GM18502 (cell line): ENCODE data around the gene PGF.

Experiments used
- ATAC-seq: cut with Tn5 transposase; IDR thresholded peaks from one replicate; pipeline ENCODE4 v1.9.1; 2021; ENCODE audit warnings: mild to moderate bottlenecking; ENCODE audit not compliant: unreplicated experiment, poor library complexity

The PGF gene

DNA sequence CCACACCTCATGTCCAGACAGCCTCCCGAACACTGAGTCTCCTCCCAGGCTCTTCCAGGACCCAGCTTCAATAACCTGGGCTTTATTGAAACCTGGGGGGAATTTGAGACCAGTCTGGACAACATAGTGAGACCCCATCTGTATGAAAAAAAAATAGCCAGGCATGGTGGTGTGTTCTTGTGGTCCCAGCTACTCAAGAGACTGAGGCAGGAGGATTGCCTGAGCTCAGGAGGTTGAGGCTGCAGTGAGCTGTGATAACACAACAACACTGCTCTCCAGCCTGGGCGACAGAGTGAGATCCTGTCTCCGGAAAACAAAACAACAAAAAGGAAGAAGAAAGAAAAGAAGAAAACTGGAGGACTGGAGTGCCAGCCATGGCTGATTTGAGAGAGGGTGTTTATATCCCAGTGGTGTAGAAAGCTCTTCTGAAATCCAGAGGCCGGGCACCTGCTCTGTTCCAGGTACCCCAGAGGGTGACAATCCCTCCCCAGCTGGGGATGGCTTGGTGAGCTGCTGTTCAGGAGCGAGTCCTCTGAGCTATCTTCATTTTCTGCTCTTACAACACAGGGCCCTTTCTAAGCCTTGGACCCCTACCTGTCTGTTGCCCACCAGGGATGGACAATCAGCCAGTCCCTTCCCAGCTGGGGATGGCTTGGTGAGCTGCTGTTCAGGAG lies 6.0 kb upstream of the PGF start:
- ATAC-seq: no peak

DNA sequence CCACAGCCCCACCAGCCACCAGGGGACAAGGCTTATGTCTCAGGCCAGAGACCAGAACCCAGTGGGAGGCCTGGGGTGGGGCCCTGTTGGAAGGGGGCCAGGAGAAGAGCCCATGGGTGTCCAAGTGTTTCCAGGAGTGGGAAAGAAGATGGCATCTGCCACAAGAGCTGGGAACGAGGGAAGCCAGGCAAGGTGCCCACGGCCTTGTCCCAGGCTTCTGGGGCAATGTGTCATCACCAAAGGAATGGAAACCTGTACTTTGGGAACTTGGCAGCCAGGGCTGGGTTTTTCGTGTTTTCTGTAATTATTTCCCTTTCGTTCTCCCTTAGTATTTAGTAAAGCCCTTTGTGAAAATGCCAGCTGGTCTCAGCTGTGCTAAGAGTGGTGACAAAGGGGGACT lies 5.3 kb upstream of the PGF start:
- ATAC-seq: no peak

DNA sequence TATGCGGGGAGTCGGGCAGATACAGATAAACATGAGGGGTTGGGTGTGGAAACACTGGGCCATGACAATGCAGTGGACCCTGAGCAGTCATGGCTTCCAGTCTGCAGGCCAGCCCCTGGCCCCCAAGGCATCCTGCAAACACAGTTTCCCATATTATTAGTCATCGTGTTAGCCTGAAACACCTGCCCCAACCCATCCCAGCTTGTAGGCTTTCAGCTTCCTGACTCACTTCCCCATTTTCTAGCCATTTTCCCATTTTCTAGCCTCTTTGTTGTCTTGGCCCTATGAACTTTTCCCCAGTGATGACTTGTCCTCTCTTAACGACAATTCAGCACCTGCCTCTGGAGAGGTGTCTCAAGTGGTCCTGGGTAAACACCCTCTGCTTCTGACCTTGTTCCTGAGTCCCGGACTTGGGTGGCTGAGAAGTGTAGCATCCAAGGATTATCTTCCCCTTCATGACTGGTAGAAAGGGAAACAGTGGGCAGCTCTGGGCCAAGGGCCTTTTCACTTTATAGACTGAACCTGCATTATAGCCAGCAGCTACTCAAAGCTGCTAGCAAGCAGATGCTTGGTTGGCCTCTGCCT lies 4.3 kb upstream of the PGF start:
- ATAC-seq: no peak

DNA sequence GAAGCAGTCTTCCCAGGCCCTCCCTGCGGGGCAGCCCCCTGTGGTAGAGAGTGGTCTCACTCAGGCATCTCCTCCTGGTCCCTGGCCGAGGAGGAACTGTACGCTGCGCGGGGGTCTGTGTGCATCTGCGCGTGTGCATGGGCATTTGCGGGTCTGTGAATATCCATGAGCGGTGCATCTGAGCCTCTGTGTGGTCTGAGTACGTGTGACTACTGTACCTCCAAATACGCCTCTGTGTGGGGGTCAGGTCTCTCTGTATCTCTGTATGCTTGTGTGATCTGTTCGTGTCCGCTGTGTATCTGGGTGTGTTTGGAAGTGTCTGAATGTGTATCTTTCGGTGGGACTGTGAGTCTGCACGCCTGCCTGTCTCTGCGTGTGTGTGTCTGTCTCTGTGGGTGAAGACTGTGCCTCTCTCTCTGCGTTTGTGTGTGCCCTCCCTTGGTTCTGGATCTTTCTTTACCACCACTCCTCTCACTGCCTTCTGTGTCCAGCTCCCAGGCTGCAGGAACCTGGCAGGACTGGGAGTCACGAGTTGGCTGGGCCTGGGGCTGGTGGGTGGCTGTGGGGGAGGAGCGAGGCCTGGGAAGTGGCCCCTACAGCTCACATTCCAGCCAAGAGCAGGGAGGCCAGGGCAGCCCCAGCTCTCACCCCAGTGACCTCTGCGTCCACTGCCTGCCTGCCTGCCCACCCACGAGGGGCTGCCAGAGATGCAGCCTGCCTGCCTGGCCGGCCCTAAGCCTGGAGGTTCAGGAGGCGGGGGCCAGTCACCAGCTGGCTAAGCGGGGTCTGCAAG lies 1.1 kb upstream of the PGF start:
- no peak for ATAC-seq

DNA sequence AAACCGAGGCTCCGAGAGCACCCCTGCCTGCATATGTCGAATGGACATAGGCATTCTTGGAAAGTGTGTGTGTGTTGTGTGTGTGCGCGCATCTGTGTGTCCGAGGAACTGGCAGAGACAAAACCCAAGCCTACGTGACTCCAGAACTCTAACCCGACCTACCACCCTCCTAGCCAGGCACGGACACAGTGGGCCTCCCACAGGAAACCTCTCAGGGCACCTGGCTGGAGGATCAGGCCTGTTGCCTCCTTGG lies 556 bp upstream of the PGF start:
- no peak for ATAC-seq

DNA sequence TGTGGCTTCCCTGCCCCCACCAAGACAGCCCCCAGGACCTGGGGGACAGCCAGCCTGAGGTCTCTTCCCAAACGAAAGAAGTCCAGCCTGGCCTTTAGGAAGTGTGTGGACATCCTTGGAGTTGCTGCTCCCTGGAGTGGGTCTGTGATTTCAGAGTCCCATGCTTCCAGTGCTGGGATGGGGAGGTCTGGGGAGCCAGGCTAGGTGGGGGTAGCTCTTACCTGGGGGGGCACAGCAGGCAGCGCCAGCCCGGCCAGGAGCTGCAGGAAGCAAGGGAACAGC lies 509 bp downstream of the PGF start:
- no peak for ATAC-seq

DNA sequence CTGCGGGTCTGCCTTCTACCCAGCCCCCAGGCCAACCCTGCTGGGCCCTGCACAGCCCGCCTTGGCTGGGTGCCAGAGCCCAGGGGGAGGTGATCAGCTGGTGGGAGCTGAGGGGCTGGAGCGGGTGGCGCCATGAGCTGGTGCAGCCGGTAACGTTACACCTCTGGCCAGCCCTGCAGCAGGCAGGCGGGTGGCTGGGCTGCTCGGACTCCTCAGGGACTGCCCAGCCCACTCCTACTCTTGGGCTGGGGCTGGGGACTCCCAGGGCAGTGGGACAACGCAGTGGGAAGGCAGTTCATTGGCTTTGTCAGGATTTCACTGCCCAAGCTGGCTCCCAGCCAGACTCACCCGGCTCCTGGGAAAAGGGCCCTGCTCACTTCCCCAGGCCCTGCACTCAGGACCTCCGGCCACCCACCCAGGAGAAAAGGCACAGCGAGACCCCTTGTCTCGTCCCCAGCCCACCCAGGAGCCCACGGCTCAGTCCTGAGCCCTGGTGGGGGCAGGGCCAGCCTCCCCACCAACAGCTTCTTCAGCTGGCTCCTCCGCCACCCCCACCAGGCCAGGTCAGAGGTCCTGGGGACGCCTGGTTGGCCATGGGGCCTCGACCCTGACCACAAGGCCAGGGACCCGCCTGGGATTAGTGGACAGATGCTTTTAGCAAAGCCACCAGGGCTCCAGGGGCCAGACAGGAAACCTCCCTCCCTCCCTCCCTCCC lies 1.0 kb downstream of the PGF start:
- ATAC-seq: no peak

DNA sequence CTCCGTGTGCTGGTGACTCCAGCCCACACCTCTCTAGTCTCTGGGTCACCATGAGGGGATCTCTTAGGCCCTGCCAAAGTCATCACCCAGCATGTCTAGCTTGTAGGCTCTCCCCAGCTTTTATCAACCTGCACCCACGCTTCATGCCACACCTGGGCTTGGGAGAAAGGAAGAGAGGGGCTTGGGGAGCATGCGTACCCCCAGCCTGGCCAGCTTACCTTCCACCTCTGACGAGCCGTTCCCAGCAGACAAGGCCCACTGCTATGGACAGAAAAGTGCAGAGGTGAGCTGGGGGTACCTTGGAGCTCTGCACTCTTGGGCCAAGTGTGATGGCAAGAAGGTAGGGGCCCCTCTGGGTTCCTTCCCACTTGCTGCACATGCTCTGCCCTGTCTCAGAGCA lies 1.7 kb downstream of the PGF start:
- ATAC-seq: no peak

DNA sequence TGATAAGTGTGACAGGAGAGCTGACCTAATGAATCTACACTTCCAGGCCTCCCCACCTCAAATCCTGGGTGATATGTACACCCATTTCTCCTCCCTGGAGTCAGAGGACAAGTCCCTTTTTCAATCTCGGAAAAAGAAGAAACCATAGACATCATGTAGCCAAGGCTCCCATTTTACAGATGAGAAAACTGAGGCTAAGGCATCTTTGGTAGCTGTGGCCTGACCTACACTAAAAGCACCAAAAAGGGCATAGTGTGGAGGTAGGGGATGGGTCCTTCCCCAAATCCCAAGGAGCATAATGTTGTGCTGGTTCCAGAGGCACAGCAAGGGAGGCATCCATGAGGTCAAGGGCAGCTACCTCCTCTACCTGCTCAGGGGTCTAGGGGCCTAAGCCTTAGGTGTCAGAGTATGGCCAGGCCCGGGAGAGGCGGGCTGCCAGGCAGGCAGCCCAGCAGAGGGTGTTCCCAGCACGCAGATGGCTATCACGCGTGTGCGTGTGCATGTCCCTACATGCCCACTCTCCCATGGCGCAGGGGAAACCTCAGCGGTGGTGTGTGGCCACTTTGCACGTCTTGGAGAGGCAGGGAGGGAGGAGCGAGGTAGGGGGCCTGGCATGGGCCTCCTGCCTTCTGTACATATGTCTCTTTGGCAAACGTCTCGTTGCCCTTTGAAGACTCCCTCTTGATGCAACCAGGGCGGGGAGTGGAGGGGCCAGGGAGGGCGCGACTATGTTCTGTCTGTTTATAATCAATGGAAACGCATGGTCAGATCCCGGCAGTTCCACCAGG lies 2.5 kb downstream of the PGF start:
- ATAC-seq: no peak

DNA sequence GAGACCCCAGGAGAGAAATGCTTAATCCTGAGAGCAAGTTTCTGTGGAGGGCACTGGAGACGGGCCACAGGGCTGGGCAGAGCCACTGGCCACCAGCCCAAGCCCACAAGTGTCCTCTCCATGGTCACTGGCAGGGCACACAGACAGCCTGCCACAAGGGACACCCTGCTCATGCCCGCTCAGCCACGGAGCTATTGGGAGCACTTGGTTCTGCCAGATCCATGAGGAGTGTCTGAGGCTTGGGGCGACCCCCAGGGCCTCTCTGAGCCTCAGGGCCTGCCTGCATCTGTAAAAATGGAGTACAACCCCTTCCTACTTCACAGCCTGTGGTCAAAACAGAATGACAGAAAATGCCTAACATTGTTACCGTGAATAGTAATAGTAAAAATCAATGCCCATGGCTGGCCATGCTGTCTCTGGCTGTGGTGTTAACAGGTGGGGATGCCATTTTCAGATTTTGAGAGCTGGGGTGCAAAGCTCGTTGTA lies 3.2 kb downstream of the PGF start:
- ATAC-seq: no peak

DNA sequence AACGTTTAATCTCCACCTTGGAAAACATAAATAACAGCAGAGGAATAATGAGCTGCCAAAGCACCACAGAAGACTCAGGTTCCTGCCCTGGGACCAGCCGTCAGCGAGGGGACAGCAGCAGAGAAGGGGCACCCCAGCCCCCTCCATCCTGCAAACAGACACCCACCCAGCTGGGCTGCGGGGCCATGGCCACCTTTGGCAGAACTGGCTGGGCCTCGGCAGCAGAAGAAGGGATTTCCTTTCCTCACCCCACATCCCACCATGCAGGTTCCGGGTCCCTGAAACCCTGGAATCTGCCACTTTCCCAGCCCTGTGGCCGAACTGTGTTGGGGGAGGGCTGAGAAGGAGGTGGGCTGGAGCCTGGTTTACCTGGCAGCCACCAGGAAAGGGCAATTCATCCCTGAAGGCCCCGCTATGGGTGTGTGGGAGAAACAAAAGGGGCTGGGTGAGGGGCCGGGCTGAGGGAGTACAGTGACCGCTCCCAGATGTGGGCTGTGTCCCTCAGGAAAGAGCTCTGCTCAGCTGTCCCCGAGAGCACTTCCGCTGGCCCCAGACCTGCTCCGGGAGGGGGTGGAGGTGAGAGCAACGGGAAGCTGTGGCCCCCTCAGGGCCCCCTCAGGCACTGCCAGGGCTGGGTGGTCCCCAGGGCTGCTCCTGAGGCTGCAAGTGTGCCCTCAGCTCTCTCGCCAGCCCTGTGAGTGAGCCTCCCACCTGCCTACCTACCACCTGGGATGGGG lies 3.8 kb downstream of the PGF start:
- ATAC-seq: no peak

DNA sequence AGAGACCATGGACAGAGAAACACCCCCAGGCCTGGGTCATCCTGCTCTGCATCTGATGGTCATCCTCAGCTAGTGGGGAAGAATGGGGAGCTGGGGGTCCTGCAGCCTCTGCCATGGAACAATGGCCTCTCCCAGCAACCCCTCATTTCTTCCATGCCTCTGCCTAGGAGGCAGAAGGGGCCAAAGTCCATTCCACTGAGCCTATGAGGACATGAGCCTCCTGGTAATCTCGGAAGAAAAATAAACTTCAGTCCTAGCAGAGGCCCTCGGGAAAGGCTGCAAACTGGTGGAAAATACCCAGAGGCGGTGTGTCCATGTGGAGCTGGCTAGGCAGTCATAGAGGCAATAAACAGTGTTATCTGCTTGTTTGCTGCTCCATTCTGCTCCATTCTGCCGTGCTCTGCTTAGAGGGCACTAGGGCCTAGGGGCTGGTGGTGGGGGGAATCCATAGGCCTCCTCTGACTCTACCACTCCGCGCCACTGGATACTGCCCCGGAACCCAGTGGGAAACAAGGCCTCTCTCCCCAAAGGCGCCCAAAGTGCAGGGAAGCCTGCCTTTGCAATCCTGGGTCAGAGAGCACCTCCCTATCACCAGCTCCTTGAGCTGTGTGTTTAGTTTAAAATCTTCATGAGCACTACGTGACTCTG lies 4.5 kb downstream of the PGF start:
- no peak for ATAC-seq

DNA sequence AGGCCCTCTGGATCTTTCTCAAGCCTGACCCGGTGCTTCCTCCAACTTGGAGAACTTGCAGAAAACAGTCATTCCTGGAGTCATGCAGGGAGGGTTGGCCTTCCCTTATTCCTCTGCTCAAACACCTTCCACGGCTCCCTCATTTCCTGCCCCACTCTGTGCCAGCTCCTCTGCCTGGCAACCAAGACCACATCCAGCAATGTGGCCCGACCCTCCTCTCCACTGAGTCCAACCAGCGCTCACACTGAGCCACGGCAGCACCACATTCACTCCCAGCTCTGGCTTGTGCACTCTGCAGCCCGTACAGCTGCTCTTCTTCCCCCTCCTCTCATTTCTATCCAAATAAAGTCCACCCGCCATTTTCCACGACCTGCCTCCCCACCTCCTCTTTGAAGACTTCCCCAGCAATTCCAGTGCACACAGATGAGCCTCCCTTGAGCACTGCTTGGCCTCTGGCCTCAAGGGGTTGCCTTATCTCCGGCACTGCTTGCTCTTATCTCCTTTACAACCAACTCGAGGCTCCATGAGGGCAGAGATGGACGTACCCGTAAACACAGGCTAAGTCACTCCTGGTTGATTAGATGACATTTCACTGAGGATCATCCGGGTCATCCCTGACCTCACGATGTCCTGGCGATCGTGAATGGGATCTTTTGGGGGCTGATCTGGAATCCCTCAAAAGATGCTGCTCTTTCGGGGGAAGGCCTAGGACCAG lies 5.4 kb downstream of the PGF start:
- no peak for ATAC-seq

DNA sequence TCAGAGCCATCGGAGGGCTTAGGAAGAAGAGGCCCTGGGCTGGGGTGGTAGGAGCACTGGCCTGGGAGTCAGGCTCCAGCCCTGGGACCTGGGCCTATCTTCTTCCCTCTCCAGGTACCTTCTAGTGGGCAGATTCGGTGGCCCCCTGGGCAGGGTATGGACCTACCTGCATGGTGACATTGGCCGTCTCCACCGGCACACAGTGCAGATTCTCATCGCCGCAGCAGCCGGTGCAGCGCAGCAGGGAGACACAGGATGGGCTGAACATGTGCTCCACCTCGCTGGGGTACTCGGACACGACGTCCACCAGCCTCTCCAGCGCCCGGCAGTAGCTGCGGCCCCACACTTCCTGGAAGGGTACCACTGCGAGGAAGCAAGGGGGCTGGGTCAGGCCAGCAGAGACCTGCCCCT lies 6.2 kb downstream of the PGF start:
- ATAC-seq: no peak

DNA sequence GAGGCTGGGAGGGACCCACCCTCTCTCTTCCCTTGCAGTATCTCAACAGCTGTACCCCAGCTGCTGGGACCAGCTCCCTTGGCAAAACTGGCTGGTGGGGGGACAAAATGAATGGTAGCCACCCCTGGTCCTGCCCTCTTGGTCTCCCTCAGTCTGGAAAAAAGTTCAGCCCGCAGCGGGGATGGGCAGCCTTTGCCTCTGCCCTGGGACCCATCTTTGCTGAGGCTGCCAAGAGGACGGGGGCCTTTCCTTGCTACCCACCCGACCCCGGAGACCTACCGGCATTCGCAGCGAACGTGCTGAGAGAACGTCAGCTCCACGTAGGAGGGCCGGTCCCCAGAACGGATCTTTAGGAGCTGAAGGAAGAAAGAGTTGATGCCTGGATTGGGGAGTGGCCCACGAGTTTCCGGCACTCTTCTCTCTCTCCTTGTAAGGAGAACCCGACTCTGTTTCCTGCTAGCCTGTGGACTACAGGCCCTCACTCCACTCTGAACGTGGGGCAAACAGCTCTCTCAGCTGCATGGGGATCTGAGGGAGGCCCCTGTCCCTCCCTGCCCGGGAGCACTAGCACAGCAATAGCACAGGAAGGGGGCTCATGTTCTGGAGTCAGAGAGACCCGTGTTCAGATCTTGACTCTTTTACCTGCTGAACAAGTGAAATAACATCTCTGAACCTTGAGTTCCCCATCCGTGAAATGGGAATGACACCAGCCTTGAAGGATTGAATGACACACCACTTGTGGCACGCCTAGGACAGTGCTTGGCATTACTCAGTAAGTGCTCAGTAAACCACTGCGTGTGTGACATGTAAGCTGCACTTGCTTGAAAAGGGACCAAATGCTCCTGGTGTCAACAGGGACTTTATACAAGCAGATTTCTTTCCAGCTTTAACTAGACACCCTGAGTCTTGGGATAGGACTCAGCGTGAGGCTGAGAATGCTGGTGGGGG lies 6.9 kb downstream of the PGF start:
- no peak for ATAC-seq

DNA sequence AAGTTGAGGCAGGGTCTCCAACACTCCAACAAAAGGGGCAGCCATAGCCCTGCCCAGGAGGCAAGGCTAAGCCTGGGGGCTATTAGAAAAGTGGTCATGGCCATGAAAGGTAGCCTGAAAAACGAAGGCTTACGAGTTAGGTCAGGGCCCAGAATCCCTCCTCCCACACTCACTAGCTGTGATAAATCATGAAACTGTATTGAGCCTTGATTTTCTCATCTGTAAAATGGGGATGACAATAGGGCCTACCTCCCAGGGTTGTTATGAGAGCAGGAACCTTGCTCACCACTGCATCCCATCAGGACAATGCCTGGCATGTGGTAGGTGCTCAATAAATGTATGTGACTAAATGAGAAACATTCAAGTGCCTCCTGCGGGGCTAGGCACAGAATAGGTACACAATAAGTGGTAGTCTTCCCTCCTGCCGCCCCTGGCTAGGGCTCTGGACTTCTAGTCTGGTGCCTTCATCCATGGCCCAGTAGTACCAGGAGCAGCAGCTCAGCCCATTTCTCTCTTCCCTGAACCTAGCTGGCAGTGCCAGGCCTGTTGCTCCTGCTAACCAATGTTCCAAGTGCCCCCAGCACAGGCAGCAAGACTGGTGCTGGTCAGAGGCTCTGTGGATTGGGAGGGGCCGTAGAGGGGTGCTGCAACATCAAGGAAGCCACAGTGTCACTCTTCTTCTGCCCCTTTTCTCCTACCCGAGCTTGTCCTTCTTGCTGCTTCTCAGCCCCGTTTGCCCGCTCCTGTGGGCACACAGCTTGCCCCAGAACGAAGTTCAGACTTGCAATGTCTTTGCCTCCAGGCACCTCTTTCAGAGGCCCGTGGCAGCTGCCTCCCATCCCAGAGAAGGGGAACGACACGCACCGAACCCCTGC lies 7.8 kb downstream of the PGF start:
- no peak for ATAC-seq
